ES-I3 (cell line): Measurements from ENCODE around the gene TIMELESS.
"Not testable (repeated sequence)": the region's sequence is repeated elsewhere in the genome, so short reads cannot be mapped to it uniquely, and the experiment has no call there.

Experiments
- H3K36me3 ChIP-seq: 2 replicates; pipeline ENCODE4 v1.6.1; 2013; ENCODE audit warnings: mild to moderate bottlenecking, low read length, control low read depth, moderate library complexity; ENCODE audit not compliant: insufficient read depth
- H3K4me1 ChIP-seq: 2 replicates; pipeline ENCODE4 v1.6.1; 2013; ENCODE audit warnings: mild to moderate bottlenecking, control low read depth, low read length; ENCODE audit not compliant: insufficient read depth
- H3K9ac ChIP-seq: 2 replicates; pipeline ENCODE4 v1.6.1; 2013; ENCODE audit warnings: low read depth, mild to moderate bottlenecking, low read length, moderate library complexity
- H3K9me3 ChIP-seq: 2 replicates; pipeline ENCODE4 v1.6.1; 2013; ENCODE audit warnings: mild to moderate bottlenecking, low read length, moderate library complexity; ENCODE audit not compliant: control insufficient read depth, insufficient read depth

Gene TIMELESS

GRCh38 chr12:56401612-56402011 lies 47.6 kb downstream of the TIMELESS start:
- not testable (repeated sequence) for H3K9me3 ChIP-seq, H3K4me1 ChIP-seq, H3K36me3 ChIP-seq, H3K9ac ChIP-seq

- not testable (repeated sequence) for H3K9me3 ChIP-seq, H3K9ac ChIP-seq, H3K36me3 ChIP-seq, H3K4me1 ChIP-seq
Measured at GRCh38 chr12:56401125-56401524, 48.1 kb downstream of the TIMELESS start.

GRCh38 chr12:56399466-56399865 lies 49.8 kb downstream of the TIMELESS start:
- H3K4me1 ChIP-seq, H3K9ac ChIP-seq, H3K36me3 ChIP-seq, H3K9me3 ChIP-seq: not testable (repeated sequence)

- Histone ChIP-seq H3K4me1 (no peaks in the 10 kb centered on the region), H3K9me3 (no peaks in the 10 kb centered on the region; the same call in 1 of the 2 replicates), H3K9ac (no peak overlapping the region), H3K36me3 (no peaks in the 10 kb centered on the region)
Measured at GRCh38 chr12:56398324-56398723, 50.9 kb downstream of the TIMELESS start.

- H3K9ac ChIP-seq, result no peak overlapping the region
- H3K36me3 ChIP-seq, result no peaks in the 10 kb centered on the region
- H3K4me1 ChIP-seq, result no peaks in the 10 kb centered on the region
- no peaks in the 10 kb centered on the region for H3K9me3 ChIP-seq
Measured at GRCh38 chr12:56392331-56392730, 56.9 kb downstream of the TIMELESS start.

GRCh38 chr12:56391721-56392120 lies 57.5 kb downstream of the TIMELESS start:
- Histone ChIP-seq H3K4me1 (no peaks in the 10 kb centered on the region), H3K9ac (no peak overlapping the region), H3K36me3 (no peaks in the 10 kb centered on the region), H3K9me3 (no peaks in the 10 kb centered on the region)

GRCh38 chr12:56389412-56389811 lies 59.8 kb downstream of the TIMELESS start:
- H3K9me3 ChIP-seq, result no peaks in the 10 kb centered on the region
- H3K36me3 ChIP-seq, result no peaks in the 10 kb centered on the region
- H3K4me1 ChIP-seq, result no peaks in the 10 kb centered on the region
- no peak overlapping the region for H3K9ac ChIP-seq

GRCh38 chr12:56387152-56387736 lies 62.0 kb downstream of the TIMELESS start:
- Histone ChIP-seq H3K4me1 (no peaks in the 10 kb centered on the region), H3K9me3 (no peaks in the 10 kb centered on the region), H3K36me3 (peaks cover 2% of the 10 kb centered on the region; the same call in 1 of the 2 replicates), H3K9ac (no peak overlapping the region)

GRCh38 chr12:56385873-56386272 lies 63.4 kb downstream of the TIMELESS start:
- H3K9ac ChIP-seq, result no peak overlapping the region
- H3K36me3 ChIP-seq, result peaks cover 2% of the 10 kb centered on the region; the same call in 1 of the 2 replicates
- H3K9me3 ChIP-seq, result no peaks in the 10 kb centered on the region
- no peaks in the 10 kb centered on the region for H3K4me1 ChIP-seq

- no peak overlapping the region for H3K9ac ChIP-seq
- peaks cover under 1% of the 10 kb centered on the region; the same call in 1 of the 2 replicates for H3K4me1 ChIP-seq
- H3K36me3 ChIP-seq, result peaks cover 2% of the 10 kb centered on the region; the same call in 1 of the 2 replicates
- no peaks in the 10 kb centered on the region for H3K9me3 ChIP-seq
Measured at GRCh38 chr12:56382611-56383010, 66.6 kb downstream of the TIMELESS start.

- Histone ChIP-seq H3K36me3 (no peaks in the 10 kb centered on the region), H3K4me1 (peaks cover 5% of the 10 kb centered on the region), H3K9me3 (no peaks in the 10 kb centered on the region), H3K9ac (no peak overlapping the region)
Measured at GRCh38 chr12:56377989-56378316, 71.3 kb downstream of the TIMELESS start.

- Histone ChIP-seq H3K4me1 (peaks cover 5% of the 10 kb centered on the region), H3K9ac (no peak overlapping the region), H3K36me3 (no peaks in the 10 kb centered on the region), H3K9me3 (no peaks in the 10 kb centered on the region)
Measured at GRCh38 chr12:56377310-56377988, 71.8 kb downstream of the TIMELESS start.

- Histone ChIP-seq H3K9me3 (no peaks in the 10 kb centered on the region), H3K9ac (no peak overlapping the region), H3K4me1 (peaks cover 5% of the 10 kb centered on the region), H3K36me3 (no peaks in the 10 kb centered on the region)
Measured at GRCh38 chr12:56375598-56376434, 73.4 kb downstream of the TIMELESS start.

GRCh38 chr12:56374726-56375597 lies 74.3 kb downstream of the TIMELESS start:
- Histone ChIP-seq H3K9me3 (no peaks in the 10 kb centered on the region), H3K4me1 (peaks cover 5% of the 10 kb centered on the region), H3K9ac (no peak overlapping the region), H3K36me3 (no peaks in the 10 kb centered on the region)
